HepG2 (cell line): ENCODE measurements around the gene HYDIN. TPM values are rescaled to one million over a fixed set of nuclear protein-coding genes. Genes with fewer than 3 reads are reported as not detected.
A peak's percentile ranks its signal among the peaks of the same experiment; 100 is the strongest.

Experiments
- ATAC-seq: fragments of 200-7000 bp; cut with Tn5 transposase; 3 replicates; pipeline ENCODE4 v1.9.1; 2020; ENCODE audit warnings: mild to moderate bottlenecking, moderate library complexity
- Bru-seq: library from RNA; stranded (reverse); fragments of 400-500 nt; gene quantifications from one replicate; lab custom pipeline; 2021; lab: Mats Ljungman, UMichigan
- BruChase-seq, 2 experiments: library from RNA; stranded (reverse); fragments of 400-500 nt; gene quantifications; one replicate each; lab custom pipeline; 2021; lab: Mats Ljungman, UMichigan
- BruUV-seq: library from RNA; stranded (reverse); fragments of 400-500 nt; replicated peaks from 2 replicates; lab custom pipeline; 2021; lab: Mats Ljungman, UMichigan
- CTCF ChIA-PET: fragments of 300-600 bp; formaldehyde crosslinking; extraction: SDS; loops from one replicate; lab custom pipeline; 2021; ENCODE audit warnings: low total read pairs, inconsistent platforms, low intra/inter-chr PET ratio; lab: Yijun Ruan, JAX
- POLR2A ChIA-PET: fragments of 350-600 bp; sonication (Branson Sonifier 250); formaldehyde crosslinking; loops from one replicate; lab custom pipeline; 2020; ENCODE audit warnings: antibody characterized with exemption, inconsistent platforms; lab: Yijun Ruan, JAX
- DNase-seq: peaks from one replicate; pipeline ENCODE4 v3.0.0-alpha.2; 2015; ENCODE audit warnings: low spot score
- FAIRE-seq: peaks from 3 replicates; lab custom pipeline; 2011; peaks lifted over from hg19 to GRCh38; lab: Jason Lieb, UNC
- H2AFZ ChIP-seq: one replicate; pipeline ENCODE4 v1.6.1; 2011; ENCODE audit warnings: low read length, inconsistent platforms
- H3K27ac ChIP-seq: fragments of 300-600 bp; 3 replicates; pipeline ENCODE4 v1.8.0; 2011; ENCODE audit warnings: mixed run types, mild to moderate bottlenecking, mixed read lengths, low read length, inconsistent platforms; ENCODE audit not compliant: insufficient read depth; ENCODE audit errors: extremely low read length
- H3K27me3 ChIP-seq, 2 experiments: fragments of 200-600 bp in 1 of 2; 2 replicates in 1 of 2; 3 replicates in 1 of 2; pipeline versions ENCODE4 v1.6.0 to v1.8.0; 2011; ENCODE audit warnings: low read length in 2 of 2, mild to moderate bottlenecking in 2 of 2, moderate library complexity in 2 of 2, inconsistent platforms in 1 of 2; ENCODE audit not compliant: insufficient read depth in 2 of 2, control insufficient read depth in 1 of 2
- H3K36me3 ChIP-seq, 2 experiments: fragments of 200-600 bp in 1 of 2; replicated peaks in 1 of 2; 2 replicates in 1 of 2; 3 replicates in 1 of 2; pipeline versions ENCODE4 v1.5.1 to v1.8.0; 2011; ENCODE audit warnings: low read length in 2 of 2, inconsistent platforms in 1 of 2; ENCODE audit not compliant: insufficient read depth in 2 of 2, control insufficient read depth in 1 of 2
- H3K4me1 ChIP-seq: 2 replicates; pipeline ENCODE4 v1.5.1; 2012; ENCODE audit warnings: low read length, inconsistent platforms; ENCODE audit not compliant: insufficient read depth
- H3K4me2 ChIP-seq: 2 replicates; pipeline ENCODE4 v1.6.0; 2011; ENCODE audit warnings: low read depth, low read length, inconsistent platforms
- H3K4me3 ChIP-seq, 3 experiments: fragments of 200-600 bp in 1 of 3; sonication (generic), shearing (Covaris generic) in 1 of 3; replicated peaks in 1 of 3; 2 replicates each; pipeline ENCODE4 v1.5.1; 2011 to 2016; ENCODE audit warnings: low read length in 3 of 3, inconsistent platforms in 2 of 3, low read depth in 2 of 3, mild to moderate bottlenecking in 2 of 3, control low read depth in 1 of 3, mixed read lengths in 1 of 3; ENCODE audit not compliant: insufficient read depth in 1 of 3
- H3K79me2 ChIP-seq: one replicate; pipeline ENCODE4 v1.6.1; 2011; ENCODE audit warnings: low read length, inconsistent platforms; ENCODE audit not compliant: insufficient read depth
- H3K9ac ChIP-seq: 2 replicates; pipeline ENCODE4 v1.6.0; 2011; ENCODE audit warnings: mild to moderate bottlenecking, low read depth, low read length, inconsistent platforms; ENCODE audit not compliant: insufficient read depth
- H3K9me3 ChIP-seq: 2 replicates; pipeline ENCODE4 v1.5.1; 2012; ENCODE audit warnings: mild to moderate bottlenecking, low read length
- H4K20me1 ChIP-seq: 2 replicates; pipeline ENCODE4 v1.6.0; 2011; ENCODE audit warnings: inconsistent platforms, mild to moderate bottlenecking, low read length, moderate library complexity; ENCODE audit not compliant: insufficient read depth
- BORCS8-MEF2B ChIP-seq: sonication (generic); formaldehyde crosslinking; IDR thresholded peaks from 2 replicates; pipeline ENCODE4 v1.8.0; 2022; ENCODE audit warnings: mild to moderate bottlenecking, missing genetic modification reagents
- CBX5 ChIP-seq: sonication (generic); formaldehyde crosslinking; IDR thresholded peaks from 2 replicates; pipeline ENCODE4 v1.4.0; 2020; ENCODE audit warnings: missing genetic modification reagents, borderline replicate concordance
- EHMT2 ChIP-seq: fragments of 200-600 bp; sonication (generic); IDR thresholded peaks from 2 replicates; pipeline ENCODE4 v1.7.0; 2017; ENCODE audit warnings: antibody characterized with exemption, low read depth, low read length, borderline replicate concordance
- HDAC6 ChIP-seq: fragments of 200-600 bp; sonication (generic); IDR thresholded peaks from 2 replicates; pipeline ENCODE4 v1.7.0; 2017; ENCODE audit warnings: mild to moderate bottlenecking, antibody characterized with exemption, low read length, low read depth
- HMGXB3 ChIP-seq: sonication (generic); formaldehyde crosslinking; IDR thresholded peaks from 2 replicates; pipeline ENCODE4 v1.4.0; 2020; ENCODE audit warnings: missing genetic modification reagents, borderline replicate concordance
- KLF6 ChIP-seq: IDR thresholded peaks from 2 replicates; pipeline ENCODE4 v1.8.0; 2016; ENCODE audit warnings: missing biosample characterization, missing genetic modification reagents
- NFYB ChIP-seq: sonication (generic); formaldehyde crosslinking; IDR thresholded peaks from 2 replicates; pipeline ENCODE4 v1.4.0; 2020; ENCODE audit warnings: missing genetic modification reagents
- NFYC ChIP-seq: IDR thresholded peaks from 2 replicates; pipeline ENCODE4 v1.6.1; 2016; ENCODE audit warnings: missing genetic modification reagents, missing compliant biosample characterization
- PREB ChIP-seq: sonication (generic); formaldehyde crosslinking; IDR thresholded peaks from 2 replicates; pipeline ENCODE4 v1.4.0; 2020; ENCODE audit warnings: missing genetic modification reagents
- RFX1 ChIP-seq: fragments of 450-650 bp; IDR thresholded peaks from 2 replicates; pipeline ENCODE4 v1.6.1; 2017
- RFX3 ChIP-seq: IDR thresholded peaks from 2 replicates; pipeline ENCODE4 v1.6.1; 2016; ENCODE audit warnings: missing biosample characterization, missing genetic modification reagents
- RFX5 ChIP-seq: IDR thresholded peaks from 2 replicates; pipeline ENCODE4 v1.6.1; 2011; ENCODE audit warnings: low read depth, low read length, improper control_type of control experiment
- SALL1 ChIP-seq: sonication (generic); formaldehyde crosslinking; IDR thresholded peaks from 2 replicates; pipeline ENCODE4 v1.8.0; 2022; ENCODE audit warnings: mild to moderate bottlenecking, missing genetic modification reagents
- ZNF557 ChIP-seq: sonication (generic); formaldehyde crosslinking; IDR thresholded peaks from 2 replicates; pipeline ENCODE4 v1.4.0; 2020; ENCODE audit warnings: missing genetic modification reagents
- WGBS: methylation state at CpG from one replicate; pipeline ENCODE4 v1.1.6; 2017; ENCODE audit warnings: low lambda C conversion rate; 5-methylcytosine and 5-hydroxymethylcytosine counted together
- in situ Hi-C: cut with HindIII; loops from 2 replicates; pipeline ENCODE4 v1.10.0; 2017; ENCODE audit warnings: low pct_unique_long_range_greater_than_20kb; ENCODE audit not compliant: extremely low pct_ligation_motif_present
- intact Hi-C: fragments of 100-400 bp; cut with micrococcal nuclease; formaldehyde crosslinking; loops from one replicate; pipeline ENCODE4 v1.10.0; 2022; ENCODE audit not compliant: unreplicated experiment
- long read RNA-seq, 2 experiments: library from RNA in 1 of 2; library from polyadenylated mRNA in 1 of 2; stranded (forward) in 1 of 2; unstranded in 1 of 2; transcript quantifications; one replicate each; pipeline ENCODE4 v2.0.0, GENCODE V29; 2019 to 2022
- polyA minus RNA-seq, 3 experiments: library from RNA; depleted of rRNA, polyadenylated mRNA; stranded (reverse); fragments of >200 nt; gene quantifications; 2 replicates each; pipeline ENCODE4 v1.2.3, GENCODE V29; 2011; ENCODE audit warnings: low replicate concordance in 1 of 3
- polyA plus RNA-seq, 8 experiments: library from polyadenylated mRNA; depleted of rRNA in 3 of 8; stranded (reverse) in 7 of 8; unstranded in 1 of 8; fragments of >200 nt; fragmentation: Illumina TruSeq in 4 of 8; extraction: Trizol in 4 of 8; gene quantifications; 2 replicates each; pipeline versions ENCODE4 v1.2.1 to v1.2.3, GENCODE V29; 2011 to 2016; ENCODE audit warnings: low read depth in 4 of 8, missing spikeins in 1 of 8, mixed read lengths in 1 of 8; ENCODE audit not compliant: insufficient read depth in 1 of 8
- total RNA-seq, 5 experiments: library from RNA; depleted of rRNA; stranded (reverse); fragments of >200 nt; fragmentation: Illumina TruSeq; extraction: Trizol; gene quantifications; 2 replicates each; pipeline ENCODE4 v1.2.3, GENCODE V29; 2016; ENCODE audit warnings: low read depth in 1 of 5

Gene HYDIN
- 0.21 TPM in 1 of 2 replicates, not detected in the other for total RNA-seq (2016; rRNA removed; fragmentation: Illumina TruSeq; extraction: Trizol)
- not detected in 2 replicates for total RNA-seq (2016; cell fraction: cytosol; rRNA removed; fragmentation: Illumina TruSeq; extraction: Trizol; ENCODE audit: low read depth)
- 0.19 TPM in 1 of 2 replicates, not detected in the other for total RNA-seq (2016; cell fraction: insoluble cytoplasmic fraction; rRNA removed; fragmentation: Illumina TruSeq; extraction: Trizol)
- not detected in 2 replicates for total RNA-seq (2016; cell fraction: membrane; rRNA removed; fragmentation: Illumina TruSeq; extraction: Trizol)
- total RNA-seq (2016; cell fraction: nucleus; rRNA removed; fragmentation: Illumina TruSeq; extraction: Trizol), result not detected in 2 replicates
- not detected in 2 replicates for polyA plus RNA-seq (2011; rRNA removed)
- 0.03 TPM in 1 of 2 replicates, not detected in the other for polyA plus RNA-seq (2011; cell fraction: cytosol; rRNA removed)
- polyA plus RNA-seq (2011; cell fraction: nucleus; rRNA removed), result 0.08 TPM in 1 of 2 replicates, not detected in the other
- polyA plus RNA-seq (2012), result not detected in 2 replicates
- polyA plus RNA-seq (2016; cell fraction: cytosol; fragmentation: Illumina TruSeq; extraction: Trizol; ENCODE audit: low read depth), result not detected in 2 replicates
- polyA plus RNA-seq (2016; cell fraction: insoluble cytoplasmic fraction; fragmentation: Illumina TruSeq; extraction: Trizol; ENCODE audit: low read depth), result not detected in 2 replicates
- polyA plus RNA-seq (2016; cell fraction: membrane; fragmentation: Illumina TruSeq; extraction: Trizol; ENCODE audit: low read depth), result not detected in 2 replicates
- polyA plus RNA-seq (2016; cell fraction: nucleus; fragmentation: Illumina TruSeq; extraction: Trizol; ENCODE audit: insufficient read depth, low read depth), result not detected in 2 replicates
- polyA minus RNA-seq (2011; rRNA and poly(A)+ RNA removed; ENCODE audit: low replicate concordance), result 0.06 TPM in 1 of 2 replicates, not detected in the other
- polyA minus RNA-seq (2011; cell fraction: cytosol; rRNA and poly(A)+ RNA removed), result not detected in 2 replicates
- not detected in 2 replicates for polyA minus RNA-seq (2011; cell fraction: nucleus; rRNA and poly(A)+ RNA removed)
- percentile 3 among the genes with signal in this experiment for Bru-seq, nascent RNA
- percentile 16 among the genes with signal in this experiment for BruChase-seq, experiment 1, labeled RNA remaining after a 6-hour chase
- percentile 23 among the genes with signal in this experiment for BruChase-seq, experiment 2, labeled RNA remaining after a 2-hour chase
- long read RNA-seq, experiment 1, result 0 reads
- long read RNA-seq, experiment 2, result 0 reads

DNA sequence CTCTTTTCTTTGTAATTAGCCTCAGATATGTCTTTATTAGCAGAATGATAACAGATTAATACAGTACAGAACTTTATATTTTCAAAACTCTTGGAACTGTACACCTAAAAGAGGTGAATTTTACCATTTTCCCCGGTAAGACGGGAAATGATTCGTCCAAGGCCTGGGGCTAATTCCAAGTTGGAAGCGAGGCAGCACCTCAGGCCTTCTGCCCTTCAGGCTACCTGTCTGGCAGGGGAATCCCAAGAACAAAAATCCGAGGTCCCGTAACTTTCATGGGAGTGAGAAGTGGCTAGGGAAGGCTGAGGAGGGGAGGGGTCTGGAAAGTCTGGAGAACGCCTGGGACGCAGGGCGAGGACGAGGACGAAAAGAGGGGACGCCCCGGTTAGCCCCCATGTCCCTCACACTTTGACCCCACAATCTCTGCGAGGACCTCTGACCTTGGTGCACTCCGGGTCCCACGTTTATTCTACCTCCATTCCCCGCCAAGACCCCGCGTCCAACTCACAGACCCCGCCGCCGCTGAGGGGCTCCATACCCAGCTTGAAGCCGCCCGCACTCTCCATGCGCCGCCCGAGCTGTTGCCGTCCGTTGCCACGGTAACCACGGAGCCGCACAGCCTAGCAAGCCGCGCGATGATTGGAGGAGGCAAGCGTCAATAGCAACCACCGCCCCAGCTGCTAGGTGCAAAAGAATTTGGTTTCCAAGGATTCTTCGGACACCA is at the start of gene HYDIN:
Gene HYDIN, minus strand, starts transcription at position 601 of the 724 bp plus-strand sequence. CDS start 43,827 bp downstream, outside the sequence.
- H3K4me3 ChIP-seq, result peak within 1 kb of the TSS in 1 of 3 experiments; percentile 14; a peak in 1 of 6 replicates
- no peaks in the 10 kb centered on the region for H3K4me1 ChIP-seq
- H2AFZ ChIP-seq, result no peak within 1 kb of the TSS
- H4K20me1 ChIP-seq, result no peaks in the 10 kb centered on the region
- no peaks in the 10 kb centered on the region for H3K79me2 ChIP-seq
- H3K9ac ChIP-seq, result no peak within 1 kb of the TSS
- intact Hi-C loops, result no loop called here
- no peaks in the 10 kb centered on the region for H3K36me3 ChIP-seq
- peaks cover 20% of the 10 kb centered on the region for H3K9me3 ChIP-seq
- FAIRE-seq, result no peak
- CTCF ChIA-PET, result no interaction called here
- H3K27me3 ChIP-seq, result no peaks in the 10 kb centered on the region; a peak in 1 of 5 replicates
- 44% methylated on average over 32 of the region's 38 CpGs for WGBS
- DNase-seq, result peak; percentile 15
- no TSS peak for BruUV-seq
- POLR2A ChIA-PET, result no interaction called here
- no peak for TF ChIP-seq EHMT2
- no peak for TF ChIP-seq PREB (CRISPR knock-in tag)
- no peak for TF ChIP-seq ZNF557 (CRISPR knock-in tag)
- no peak for TF ChIP-seq HDAC6
- TF ChIP-seq BORCS8-MEF2B (CRISPR knock-in tag), result 0 out of 2 replicates have a peak, but pooled peaks have one; percentile 24
- TF ChIP-seq HMGXB3 (CRISPR knock-in tag), result peak; percentile 99
- TF ChIP-seq SALL1 (CRISPR knock-in tag), result no peak
- peak; percentile 64; the same call in 1 of the 2 replicates for TF ChIP-seq RFX5
- peak; percentile 80 for TF ChIP-seq RFX1
- no peak for TF ChIP-seq CBX5 (CRISPR knock-in tag)
- TF ChIP-seq NFYC (CRISPR knock-in tag), result peak; percentile 82
- no peak for TF ChIP-seq KLF6 (CRISPR knock-in tag)
- peak; percentile 84 for TF ChIP-seq RFX3
- peak; percentile 72 for TF ChIP-seq NFYB (CRISPR knock-in tag)
- H3K27ac ChIP-seq, result no peak within 1 kb of the TSS
- peak within 1 kb of the TSS; percentile 21 for H3K4me2 ChIP-seq
- peak; percentile 74 for ATAC-seq
- in situ Hi-C loops, result no loop called here
